Mesenchymal stem cell (in vitro differentiated cells and primary cell): Measurements from ENCODE around the gene APEH.
"Not testable (repeated sequence)": the region's sequence is repeated elsewhere in the genome, so short reads cannot be mapped to it uniquely, and the experiment has no call there.

Source experiments
- DNase-seq: peaks from one replicate; pipeline ENCODE4 v3.0.0-alpha.2; 2013
- H2AFZ ChIP-seq: one replicate; pipeline ENCODE4 v1.6.1; 2013; ENCODE audit warnings: low read depth, mild to moderate bottlenecking, control low read depth, inconsistent platforms, low read length, moderate library complexity
- H2AK5ac ChIP-seq: 2 replicates; pipeline ENCODE4 v1.6.1; 2013; ENCODE audit warnings: low read length, moderate library complexity, mild to moderate bottlenecking, inconsistent platforms; ENCODE audit not compliant: severe bottlenecking
- H2BK120ac ChIP-seq: one replicate; pipeline ENCODE4 v1.6.1; 2013; ENCODE audit warnings: low read depth, mild to moderate bottlenecking, inconsistent platforms, low read length, moderate library complexity
- H2BK12ac ChIP-seq, 2 experiments: one replicate each; pipeline ENCODE4 v1.6.1; 2013; ENCODE audit warnings: inconsistent platforms in 2 of 2, low read length in 2 of 2, mild to moderate bottlenecking in 2 of 2, moderate library complexity in 2 of 2, control low read depth in 1 of 2
- H2BK15ac ChIP-seq: one replicate; pipeline ENCODE4 v1.6.1; 2013; ENCODE audit warnings: mild to moderate bottlenecking, low read depth, inconsistent platforms; ENCODE audit not compliant: poor library complexity, severe bottlenecking
- H2BK5ac ChIP-seq: 2 replicates; pipeline ENCODE4 v1.6.1; 2013; ENCODE audit warnings: low read depth, mild to moderate bottlenecking, low read length, control low read depth, inconsistent platforms; ENCODE audit not compliant: poor library complexity, severe bottlenecking
- H3K14ac ChIP-seq, 2 experiments: one replicate each; pipeline ENCODE4 v1.6.1; 2013; ENCODE audit warnings: inconsistent platforms in 2 of 2, low read length in 2 of 2, control low read depth in 1 of 2, mild to moderate bottlenecking in 1 of 2, moderate library complexity in 1 of 2
- H3K18ac ChIP-seq, 2 experiments: one replicate each; pipeline ENCODE4 v1.6.1; 2013; ENCODE audit warnings: inconsistent platforms in 2 of 2, low read length in 2 of 2, control low read depth in 1 of 2, low read depth in 1 of 2, mild to moderate bottlenecking in 1 of 2
- H3K23ac ChIP-seq, 2 experiments: one replicate each; pipeline ENCODE4 v1.6.1; 2013; ENCODE audit warnings: inconsistent platforms in 2 of 2, low read length in 2 of 2, mild to moderate bottlenecking in 2 of 2, moderate library complexity in 2 of 2, control low read depth in 1 of 2
- H3K27ac ChIP-seq: 2 replicates; pipeline ENCODE4 v1.5.1; 2013; ENCODE audit warnings: mild to moderate bottlenecking, moderate library complexity, low read length, control low read depth, inconsistent platforms; ENCODE audit not compliant: poor library complexity, severe bottlenecking
- H3K27me3 ChIP-seq, 2 experiments: 2 replicates each; pipeline versions ENCODE4 v1.6.1 to v1.7.0; 2013; ENCODE audit warnings: low read length in 2 of 2, mild to moderate bottlenecking in 2 of 2, moderate library complexity in 2 of 2, control low read depth in 1 of 2, inconsistent platforms in 1 of 2; ENCODE audit not compliant: control insufficient read depth in 1 of 2, insufficient read depth in 1 of 2
- H3K36me3 ChIP-seq, 2 experiments: 2 replicates each; pipeline versions ENCODE4 v1.6.1 to v1.7.0; 2013; ENCODE audit warnings: low read length in 2 of 2, control low read depth in 1 of 2, inconsistent platforms in 1 of 2, low read depth in 1 of 2, mild to moderate bottlenecking in 1 of 2; ENCODE audit not compliant: insufficient read depth in 2 of 2, control insufficient read depth in 1 of 2
- H3K4ac ChIP-seq, 2 experiments: one replicate each; pipeline ENCODE4 v1.6.1; 2013; ENCODE audit warnings: inconsistent platforms in 2 of 2, low read length in 2 of 2, mild to moderate bottlenecking in 2 of 2, moderate library complexity in 2 of 2, control low read depth in 1 of 2, low read depth in 1 of 2
- H3K4me1 ChIP-seq: 2 replicates; pipeline ENCODE4 v1.6.1; 2013; ENCODE audit warnings: low read depth, low read length, control low read depth; ENCODE audit not compliant: control insufficient read depth, insufficient read depth
- H3K4me2 ChIP-seq: 2 replicates; pipeline ENCODE4 v1.6.1; 2013; ENCODE audit warnings: low read length, mild to moderate bottlenecking, inconsistent platforms; ENCODE audit not compliant: poor library complexity, severe bottlenecking
- H3K4me3 ChIP-seq, 2 experiments: 2 replicates each; pipeline versions ENCODE4 v1.5.1 to v1.7.0; 2013; ENCODE audit warnings: low read length in 2 of 2, mild to moderate bottlenecking in 2 of 2, control low read depth in 1 of 2, low read depth in 1 of 2; ENCODE audit not compliant: insufficient read depth in 1 of 2
- H3K79me1 ChIP-seq: replicated peaks from 2 replicates; pipeline ENCODE4 v1.6.1; 2013; ENCODE audit warnings: mild to moderate bottlenecking, control low read depth, low read length, inconsistent platforms; ENCODE audit not compliant: poor library complexity, severe bottlenecking
- H3K9ac ChIP-seq: 2 replicates; pipeline ENCODE4 v1.7.0; 2013; ENCODE audit warnings: mild to moderate bottlenecking, low read length, moderate library complexity
- H3K9me3 ChIP-seq: 2 replicates; pipeline ENCODE4 v1.7.0; 2013; ENCODE audit warnings: mild to moderate bottlenecking, low read length; ENCODE audit not compliant: control insufficient read depth
- H4K8ac ChIP-seq: one replicate; pipeline ENCODE4 v1.6.1; 2013; ENCODE audit warnings: inconsistent platforms, mild to moderate bottlenecking, low read length, moderate library complexity
- H4K91ac ChIP-seq: one replicate; pipeline ENCODE4 v1.6.1; 2013; ENCODE audit warnings: mild to moderate bottlenecking, low read length, inconsistent platforms
- WGBS: methylation state at CpG from one replicate; pipeline ENCODE4 v1.1.7; 2013; ENCODE audit warnings: mixed read lengths; 5-methylcytosine and 5-hydroxymethylcytosine counted together

APEH gene

GRCh38 chr3:49689046-49689907 is 15.1 kb downstream of the APEH start, which contains the start of the genes MST1 and RNF123:
TSS of gene MST1 (minus strand) at chr3:49689474. CDS start at chr3:49688691, 783 bp downstream.
TSS of gene RNF123 (plus strand) at chr3:49689557. CDS start at chr3:49691166, 1,609 bp downstream.
- peak; percentile 91 for DNase-seq
- Histone ChIP-seq H3K9ac (peak within 1 kb of the TSS; percentile 95), H4K8ac (peak within 1 kb of the TSS; percentile 99), H3K14ac (peak within 1 kb of the TSS in 1 of 2 experiments; percentile 97), H4K91ac (peak within 1 kb of the TSS; percentile 95), H3K79me1 (peaks cover 14% of the 10 kb centered on the region), H3K36me3 (peaks cover 5 to 14% of the 10 kb centered on the region in 2 experiments), H3K23ac (no peak within 1 kb of the TSS), H3K4ac (peak within 1 kb of the TSS; percentile 97), H3K4me2 (peak within 1 kb of the TSS; percentile 96), H2BK15ac (no peak within 1 kb of the TSS), H2BK12ac (peak within 1 kb of the TSS in 1 of 2 experiments; percentile 49), H3K9me3 (no peaks in the 10 kb centered on the region), H2AK5ac (peak within 1 kb of the TSS; percentile 21), H3K4me1 (peaks cover 25% of the 10 kb centered on the region), H3K27me3 (no peaks in the 10 kb centered on the region), H2BK120ac (peak within 1 kb of the TSS; percentile 71), H2AFZ (peak within 1 kb of the TSS; percentile 96), H3K4me3 (peak within 1 kb of the TSS; percentile 96 to 99), H3K18ac (peak within 1 kb of the TSS; percentile 85 to 88), H2BK5ac (no peak within 1 kb of the TSS), H3K27ac (no peak within 1 kb of the TSS)
- WGBS, result 6% methylated on average over 65 of the region's 66 CpGs

DNA sequence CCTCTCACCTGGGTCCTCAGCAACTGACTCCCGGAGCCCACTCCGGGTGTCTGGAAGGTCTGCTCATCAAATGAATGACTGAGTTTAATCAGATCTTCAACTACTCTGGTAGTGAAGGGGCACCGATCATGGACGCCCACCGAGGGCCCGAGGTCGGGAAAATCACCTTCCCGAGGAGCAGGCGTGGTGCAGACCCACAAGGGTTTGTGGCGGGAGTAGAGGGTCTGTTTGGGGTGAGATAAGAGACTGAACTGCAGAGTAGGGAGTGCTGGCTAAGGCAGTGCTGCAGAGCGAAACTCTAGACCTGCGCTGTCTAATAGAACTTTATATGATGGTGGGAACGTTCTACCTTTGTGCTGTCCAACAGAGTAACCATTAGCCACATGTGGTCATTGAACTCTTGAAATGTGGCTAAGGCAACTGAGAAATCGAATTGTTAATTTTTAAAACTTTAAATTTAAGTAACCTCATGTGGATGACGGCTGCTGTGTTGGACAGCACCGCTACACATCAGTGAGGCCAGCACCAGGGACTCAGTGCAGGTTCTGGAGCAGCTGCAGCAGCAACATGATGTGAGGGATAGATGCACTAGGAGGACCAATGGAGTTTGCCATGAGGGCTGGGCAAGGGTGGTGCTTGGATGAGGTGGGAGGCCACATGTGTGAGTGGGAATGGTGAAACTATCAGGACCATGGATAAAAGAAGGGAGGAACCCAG is 15.9 kb downstream of the APEH start:
- peaks cover 15% of the 10 kb centered on the region for H3K79me1 ChIP-seq

DNA sequence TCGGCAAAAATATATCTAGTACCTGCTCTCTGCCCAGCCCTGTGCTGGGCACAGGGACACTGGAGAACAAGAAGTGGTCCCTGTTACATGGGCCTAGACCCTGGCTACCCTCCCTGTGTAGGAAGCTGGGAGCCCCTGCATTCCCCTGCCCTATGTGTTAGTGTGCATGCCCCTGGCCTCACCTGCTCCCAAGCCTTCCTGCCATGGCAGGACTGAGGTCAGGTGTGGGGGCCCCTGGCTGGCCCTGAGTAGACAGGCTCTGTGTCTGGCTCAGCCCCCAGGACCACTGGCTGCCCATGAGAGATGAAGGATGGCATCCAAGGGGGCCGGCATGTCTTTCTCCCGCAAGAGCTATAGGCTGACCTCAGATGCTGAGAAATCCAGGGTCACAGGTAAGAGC is 16.7 kb downstream of the APEH start:
- not testable (repeated sequence) for H3K27me3 ChIP-seq, H3K4me2 ChIP-seq, H2AFZ ChIP-seq, H3K23ac ChIP-seq, DNase-seq, H3K18ac ChIP-seq, H3K36me3 ChIP-seq, H2AK5ac ChIP-seq, H3K9ac ChIP-seq, H2BK120ac ChIP-seq, H3K4me3 ChIP-seq, H3K4ac ChIP-seq, H2BK5ac ChIP-seq, H3K14ac ChIP-seq, H2BK15ac ChIP-seq, H2BK12ac ChIP-seq, H4K91ac ChIP-seq, H3K27ac ChIP-seq, H3K9me3 ChIP-seq, H4K8ac ChIP-seq
- 92% methylated on average over 3 of the region's 3 CpGs for WGBS
- H3K79me1 ChIP-seq, result peaks cover 15% of the 10 kb centered on the region
- peaks cover 21% of the 10 kb centered on the region for H3K4me1 ChIP-seq

More for the DNA sequence above, 15.9 kb downstream of the APEH start:
- not testable (repeated sequence) for H3K18ac ChIP-seq, H2BK15ac ChIP-seq, H3K9me3 ChIP-seq, H3K36me3 ChIP-seq, H2BK120ac ChIP-seq, H3K14ac ChIP-seq, H3K23ac ChIP-seq, H2AK5ac ChIP-seq, H3K27ac ChIP-seq, H2BK12ac ChIP-seq, H3K27me3 ChIP-seq, H4K91ac ChIP-seq, H2BK5ac ChIP-seq
- H3K4me1 ChIP-seq, result peaks cover 24% of the 10 kb centered on the region
- 18% methylated on average over 16 of the region's 16 CpGs for WGBS
- peak overlapping the region; percentile 95 for H3K9ac ChIP-seq
- peak overlapping the region; percentile 96 to 99 for H3K4me3 ChIP-seq
- H2AFZ ChIP-seq, result peak overlapping the region; percentile 96
- peak overlapping the region; percentile 83 for H4K8ac ChIP-seq
- peak overlapping the region; percentile 21 to 97 for H3K4ac ChIP-seq
- peak overlapping the region; percentile 96 for H3K4me2 ChIP-seq
- DNase-seq, result peak; percentile 18

DNA sequence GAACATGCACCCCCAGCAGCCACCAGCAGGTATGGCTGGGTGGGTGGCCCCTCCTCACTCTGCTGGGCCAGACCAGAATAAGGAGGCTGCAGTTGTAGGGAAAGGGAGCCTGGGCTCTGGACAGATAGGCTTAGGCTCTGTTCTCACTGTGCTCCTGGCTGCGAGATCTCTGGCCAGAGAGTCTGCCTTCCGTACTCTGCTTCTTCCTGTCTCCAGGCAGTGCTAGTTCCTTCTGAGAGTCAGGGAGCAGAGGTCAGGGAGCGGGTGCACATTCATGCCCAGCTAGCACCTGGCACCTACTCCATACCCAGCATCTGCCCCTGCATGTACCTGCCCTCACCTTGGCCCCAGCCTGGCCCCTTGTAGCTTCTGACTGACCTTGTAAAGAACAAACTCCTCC is 17.3 kb downstream of the APEH start:
- not testable (repeated sequence) for H3K4ac ChIP-seq, H4K91ac ChIP-seq, H3K36me3 ChIP-seq, H3K9ac ChIP-seq, H2BK5ac ChIP-seq, H3K4me2 ChIP-seq, H3K4me3 ChIP-seq, H3K9me3 ChIP-seq, H2AFZ ChIP-seq, H3K14ac ChIP-seq, H3K27me3 ChIP-seq, H2AK5ac ChIP-seq, H3K23ac ChIP-seq, H4K8ac ChIP-seq, H3K27ac ChIP-seq, H2BK15ac ChIP-seq, H2BK12ac ChIP-seq, H2BK120ac ChIP-seq, H3K18ac ChIP-seq, DNase-seq
- Histone ChIP-seq H3K79me1 (peaks cover 15% of the 10 kb centered on the region), H3K4me1 (peaks cover 18% of the 10 kb centered on the region)
- WGBS, result 100% methylated on average over 2 of the region's 3 CpGs
